HL-60 (cell line): ENCODE results near the gene ST6GAL1.
"Not testable (repeated sequence)": the region's sequence is repeated elsewhere in the genome, so short reads cannot be mapped to it uniquely, and the experiment has no call there.

Source experiments
- POLR2AphosphoS5 ChIP-seq: IDR thresholded peaks from 2 replicates; pipeline ENCODE4 v1.6.1; 2012; ENCODE audit warnings: low read depth
- REST ChIP-seq: IDR thresholded peaks from 2 replicates; pipeline ENCODE4 v1.6.1; 2012; ENCODE audit warnings: low read depth; ENCODE audit not compliant: insufficient replicate concordance
- SPI1 ChIP-seq: IDR thresholded peaks from 2 replicates; pipeline ENCODE4 v1.6.1; 2012; ENCODE audit warnings: low read depth, mild to moderate bottlenecking, borderline replicate concordance
- TF ChIP-seq, protein P1 (sequence below): IDR thresholded peaks from one replicate; pipeline ENCODE4 v1.5.1; 2011; ENCODE audit warnings: low read length, control low read depth, inconsistent platforms; ENCODE audit not compliant: insufficient read depth

DNA sequence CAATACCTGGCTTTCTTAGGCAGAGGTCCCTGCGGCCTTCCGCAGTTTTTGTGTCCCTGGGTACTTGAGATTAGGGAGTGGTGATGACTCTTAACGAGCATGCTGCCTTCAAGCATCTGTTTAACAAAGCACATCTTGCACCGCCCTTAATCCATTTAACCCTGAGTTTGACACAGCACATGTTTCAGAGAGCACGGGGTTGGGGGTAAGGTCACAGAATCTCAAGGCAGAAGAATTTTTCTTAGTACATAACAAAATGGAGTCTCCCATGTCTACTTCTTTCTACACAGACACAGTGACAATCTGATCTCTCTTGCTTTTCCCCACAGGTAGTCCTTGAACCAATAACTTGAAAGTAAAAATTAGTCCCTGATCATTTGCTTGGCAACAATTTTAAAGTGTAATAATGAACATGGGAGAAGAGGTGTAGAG, 42.8 kb upstream of the ST6GAL1 start:
- TF ChIP-seq, protein P1, sequence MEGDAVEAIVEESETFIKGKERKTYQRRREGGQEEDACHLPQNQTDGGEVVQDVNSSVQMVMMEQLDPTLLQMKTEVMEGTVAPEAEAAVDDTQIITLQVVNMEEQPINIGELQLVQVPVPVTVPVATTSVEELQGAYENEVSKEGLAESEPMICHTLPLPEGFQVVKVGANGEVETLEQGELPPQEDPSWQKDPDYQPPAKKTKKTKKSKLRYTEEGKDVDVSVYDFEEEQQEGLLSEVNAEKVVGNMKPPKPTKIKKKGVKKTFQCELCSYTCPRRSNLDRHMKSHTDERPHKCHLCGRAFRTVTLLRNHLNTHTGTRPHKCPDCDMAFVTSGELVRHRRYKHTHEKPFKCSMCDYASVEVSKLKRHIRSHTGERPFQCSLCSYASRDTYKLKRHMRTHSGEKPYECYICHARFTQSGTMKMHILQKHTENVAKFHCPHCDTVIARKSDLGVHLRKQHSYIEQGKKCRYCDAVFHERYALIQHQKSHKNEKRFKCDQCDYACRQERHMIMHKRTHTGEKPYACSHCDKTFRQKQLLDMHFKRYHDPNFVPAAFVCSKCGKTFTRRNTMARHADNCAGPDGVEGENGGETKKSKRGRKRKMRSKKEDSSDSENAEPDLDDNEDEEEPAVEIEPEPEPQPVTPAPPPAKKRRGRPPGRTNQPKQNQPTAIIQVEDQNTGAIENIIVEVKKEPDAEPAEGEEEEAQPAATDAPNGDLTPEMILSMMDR, result not testable (repeated sequence)
- TF ChIP-seq POLR2AphosphoS5, SPI1, REST: not testable (repeated sequence)
